ENCODE measurements around the gene SLCO2A1. TPM values are rescaled to one million over a fixed set of nuclear protein-coding genes. Genes with fewer than 3 reads are reported as not detected.

The SLCO2A1 gene
- total RNA-seq, 4 donors from 2014 or later = 0.07 to 2.4 (median 1.3) TPM

- intact Hi-C loops (cut with DNase I; ENCODE audit: low total_unique reads) = no loop called here
These were observed 25.2 kb upstream of the SLCO2A1 start for GRCh38 chr3:134054881-134055280.

GRCh38 chr3:134054231-134054630 is 24.5 kb upstream of the SLCO2A1 start:
- Histone ChIP-seq H3K27me3 (no peaks in the 10 kb centered on the region), H3K4me1 (no peaks in the 10 kb centered on the region), H3K36me3 (no peaks in the 10 kb centered on the region), H3K27ac (no peak overlapping the region), H3K9me3 (no peaks in the 10 kb centered on the region), H3K4me3 (no peak overlapping the region)
- no peak for TF ChIP-seq POLR2A (IDR thresholded peaks at IDR 0.05)
- TF ChIP-seq CTCF (IDR thresholded peaks at IDR 0.05 in 4 of 5, conservative IDR thresholded peaks at IDR 0.05 in 1 of 5) = no peak
- in situ Hi-C loops (cut with MboI; ENCODE audit: low sequenced_read_pairs in 4 of 4) (no loop called here), intact Hi-C loops (cut with DNase I; ENCODE audit: low total_unique reads) (no loop called here)
- DNase-seq (no peak), ATAC-seq (no peak)

More at GRCh38 chr3:134054881-134055280, 25.2 kb upstream of the SLCO2A1 start:
- Histone ChIP-seq H3K36me3 (no peaks in the 10 kb centered on the region), H3K27ac (no peak overlapping the region), H3K27me3 (no peaks in the 10 kb centered on the region), H3K4me1 (no peaks in the 10 kb centered on the region), H3K9me3 (no peaks in the 10 kb centered on the region), H3K4me3 (no peak overlapping the region)
- DNase-seq (no peak), ATAC-seq (no peak)
- in situ Hi-C loops (cut with MboI; ENCODE audit: low sequenced_read_pairs in 4 of 4) = no loop called here
- TF ChIP-seq POLR2A (IDR thresholded peaks at IDR 0.05) (no peak), CTCF (IDR thresholded peaks at IDR 0.05 in 4 of 5, conservative IDR thresholded peaks at IDR 0.05 in 1 of 5) (no peak)

- no peaks in the 10 kb centered on the region for H3K9me3 ChIP-seq
- H3K27me3 ChIP-seq = no peaks in the 10 kb centered on the region
- H3K4me3 ChIP-seq = no peak overlapping the region
- in situ Hi-C loops (cut with MboI; ENCODE audit: low sequenced_read_pairs in 4 of 4) = no loop called here
- ATAC-seq = no peak
- H3K36me3 ChIP-seq = no peaks in the 10 kb centered on the region
- H3K4me1 ChIP-seq = no peaks in the 10 kb centered on the region
- H3K27ac ChIP-seq = no peak overlapping the region
- intact Hi-C loops (cut with DNase I; ENCODE audit: low total_unique reads) = no loop called here
- TF ChIP-seq POLR2A (IDR thresholded peaks at IDR 0.05) (no peak), CTCF (IDR thresholded peaks at IDR 0.05 in 4 of 5, conservative IDR thresholded peaks at IDR 0.05 in 1 of 5) (no peak)
- DNase-seq = no peak
These were observed 22.6 kb upstream of the SLCO2A1 start for GRCh38 chr3:134052370-134052769.

- Histone ChIP-seq H3K9me3 (no peaks in the 10 kb centered on the region), H3K4me3 (no peak overlapping the region), H3K27me3 (no peaks in the 10 kb centered on the region), H3K36me3 (no peaks in the 10 kb centered on the region), H3K27ac (no peak overlapping the region), H3K4me1 (no peaks in the 10 kb centered on the region)
- intact Hi-C loops (cut with DNase I; ENCODE audit: low total_unique reads) = no loop called here
- in situ Hi-C loops (cut with MboI; ENCODE audit: low sequenced_read_pairs in 4 of 4) = no loop called here
- TF ChIP-seq CTCF (IDR thresholded peaks at IDR 0.05 in 4 of 5, conservative IDR thresholded peaks at IDR 0.05 in 1 of 5) (no peak), POLR2A (IDR thresholded peaks at IDR 0.05) (no peak)
- ATAC-seq = no peak
- no peak for DNase-seq
These were observed 20.0 kb upstream of the SLCO2A1 start for GRCh38 chr3:134049676-134050075.

- Histone ChIP-seq H3K27me3 (no peaks in the 10 kb centered on the region), H3K27ac (no peak overlapping the region), H3K4me3 (no peak overlapping the region), H3K9me3 (no peaks in the 10 kb centered on the region), H3K36me3 (no peaks in the 10 kb centered on the region), H3K4me1 (no peaks in the 10 kb centered on the region)
- no peak for ATAC-seq
- no peak for TF ChIP-seq CTCF (IDR thresholded peaks at IDR 0.05 in 4 of 5, conservative IDR thresholded peaks at IDR 0.05 in 1 of 5)
- TF ChIP-seq POLR2A (IDR thresholded peaks at IDR 0.05) = no peak
- intact Hi-C loops (cut with DNase I; ENCODE audit: low total_unique reads) = no loop called here
- no peak for DNase-seq
- in situ Hi-C loops (cut with MboI; ENCODE audit: low sequenced_read_pairs in 4 of 4) = no loop called here
These were observed 18.7 kb upstream of the SLCO2A1 start for GRCh38 chr3:134048278-134048996.
